GM12878 (cell line): ENCODE measurements around the gene MACROD2. TPM values are rescaled to one million over a fixed set of nuclear protein-coding genes. Genes with fewer than 3 reads are reported as not detected.

Source experiments
- ATAC-seq: fragments of 200-7000 bp; cut with Tn5 transposase; 3 replicates; pipeline ENCODE4 v1.9.1; 2020; ENCODE audit warnings: mild to moderate bottlenecking, moderate library complexity
- BruUV-seq: library from RNA; stranded (reverse); fragments of 400-500 nt; replicated peaks from 2 replicates; lab custom pipeline; 2021; lab: Mats Ljungman, UMichigan
- CTCF ChIA-PET: fragments of 300-600 bp; sonication (Branson Sonifier 250); formaldehyde crosslinking; extraction: SDS; loops from one replicate; lab custom pipeline; 2021; ENCODE audit warnings: inconsistent platforms; lab: Yijun Ruan, JAX
- POLR2A ChIA-PET: fragments of 350-600 bp; formaldehyde crosslinking; extraction: SDS; loops from one replicate; lab custom pipeline; 2021; ENCODE audit warnings: inconsistent platforms; lab: Charles Lee
- RAD21 ChIA-PET: fragments of 300-600 bp; sonication (Branson Sonifier 250); formaldehyde crosslinking; loops from one replicate; lab custom pipeline; 2023; ENCODE audit warnings: antibody characterized with exemption; ENCODE audit not compliant: unreplicated experiment; lab: Charles Lee
- SMC1A ChIA-PET: fragments of 300-600 bp; sonication (Branson Sonifier 250); formaldehyde crosslinking; loops from one replicate; lab custom pipeline; 2023; ENCODE audit not compliant: unreplicated experiment, uncharacterized antibody; lab: Charles Lee
- DNase-seq: peaks from one replicate; pipeline ENCODE4 v3.0.0-alpha.2; 2011; ENCODE audit warnings: low read depth, low spot score
- FAIRE-seq: peaks from 3 replicates; lab custom pipeline; 2011; peaks lifted over from hg19 to GRCh38; lab: Jason Lieb, UNC
- H2AFZ ChIP-seq: 2 replicates; pipeline ENCODE4 v1.6.0; 2011; ENCODE audit warnings: low read depth, low read length, control low read depth; ENCODE audit not compliant: control insufficient read depth
- H3K27ac ChIP-seq: 2 replicates; pipeline ENCODE4 v1.5.1; 2011; ENCODE audit warnings: control low read depth; ENCODE audit not compliant: control insufficient read depth, insufficient read depth
- H3K27me3 ChIP-seq, 2 experiments: replicated peaks in 1 of 2; 2 replicates each; pipeline versions ENCODE4 v1.6.0 to v1.6.1; 2011; ENCODE audit warnings: low read length in 1 of 2; ENCODE audit not compliant: control insufficient read depth in 2 of 2, insufficient read depth in 2 of 2
- H3K36me3 ChIP-seq, 2 experiments: 2 replicates each; pipeline ENCODE4 v1.5.1; 2011; ENCODE audit warnings: low read length in 1 of 2; ENCODE audit not compliant: control insufficient read depth in 2 of 2, insufficient read depth in 2 of 2
- H3K4me1 ChIP-seq: 2 replicates; pipeline ENCODE4 v1.6.1; 2011; ENCODE audit warnings: mild to moderate bottlenecking, low read length, moderate library complexity, mixed read lengths; ENCODE audit not compliant: control insufficient read depth, insufficient read depth
- H3K4me2 ChIP-seq: 2 replicates; pipeline ENCODE4 v1.6.0; 2011; ENCODE audit warnings: control low read depth; ENCODE audit not compliant: control insufficient read depth, insufficient read depth
- H3K4me3 ChIP-seq: fragments of 200-600 bp; sonication (generic); 2 replicates; pipeline ENCODE4 v1.5.1; 2016
- H3K79me2 ChIP-seq: 2 replicates; pipeline ENCODE4 v1.6.0; 2011; ENCODE audit warnings: low read length; ENCODE audit not compliant: control insufficient read depth, insufficient read depth
- H3K9ac ChIP-seq: 2 replicates; pipeline ENCODE4 v1.8.0; 2011; ENCODE audit warnings: low read length, control low read depth, mixed read lengths; ENCODE audit not compliant: control insufficient read depth, insufficient read depth
- H3K9me3 ChIP-seq: replicated peaks from 3 replicates; pipeline ENCODE4 v1.5.1; 2011; ENCODE audit warnings: mild to moderate bottlenecking, low read length; ENCODE audit not compliant: control insufficient read depth, insufficient read depth
- H4K20me1 ChIP-seq: 2 replicates; pipeline ENCODE4 v1.6.0; 2011; ENCODE audit not compliant: control insufficient read depth, insufficient read depth
- CEBPB ChIP-seq, 2 experiments: fragments of 150-350 bp in 1 of 2; IDR thresholded peaks; 2 replicates each; pipeline ENCODE4 v1.6.1; 2012 to 2014; ENCODE audit warnings: low read depth in 2 of 2, low read length in 2 of 2, borderline replicate concordance in 1 of 2, inconsistent platforms in 1 of 2
- CHD1 ChIP-seq: IDR thresholded peaks from 2 replicates; pipeline ENCODE4 v1.6.1; 2012; ENCODE audit warnings: low read depth, low read length, improper control_type of control experiment
- CHD2 ChIP-seq: IDR thresholded peaks from 2 replicates; pipeline ENCODE4 v1.6.1; 2011; ENCODE audit warnings: low read depth, low read length, improper control_type of control experiment, borderline replicate concordance
- HDAC6 ChIP-seq: fragments of 200-600 bp; sonication (generic); IDR thresholded peaks from one replicate; pipeline ENCODE4 v1.8.0; 2017; ENCODE audit warnings: antibody characterized with exemption; ENCODE audit not compliant: unreplicated experiment
- MTA3 ChIP-seq: IDR thresholded peaks from 2 replicates; pipeline ENCODE4 v1.6.1; 2012; ENCODE audit warnings: low read length, inconsistent platforms, borderline replicate concordance
- RELA ChIP-seq: fragments of 450-650 bp; IDR thresholded peaks from 2 replicates; pipeline ENCODE4 v1.8.0; 2014; ENCODE audit warnings: borderline replicate concordance; ENCODE audit not compliant: partially characterized antibody
- SPI1 ChIP-seq: IDR thresholded peaks from 2 replicates; pipeline ENCODE4 v1.6.1; 2011; ENCODE audit warnings: low read depth, mild to moderate bottlenecking, low read length, moderate library complexity, borderline replicate concordance; ENCODE audit not compliant: insufficient read depth
- WGBS: methylation state at CpG from one replicate; pipeline ENCODE4 v1.1.6; 2016; ENCODE audit warnings: low lambda C conversion rate; ENCODE audit not compliant: insufficient replicate concordance, insufficient coverage; ENCODE audit errors: missing lambda C conversion rate; 5-methylcytosine and 5-hydroxymethylcytosine counted together
- in situ Hi-C: fragments of 300-500 bp; cut with MboI; formaldehyde crosslinking; loops from 9 replicates; pipeline ENCODE4 v1.14.3; 2018; ENCODE audit warnings: mixed read lengths
- intact Hi-C: fragments of 100-400 bp; cut with micrococcal nuclease; formaldehyde crosslinking; loops from one replicate; pipeline ENCODE4 v1.14.2; 2022; ENCODE audit not compliant: unreplicated experiment
- polyA plus RNA-seq, 11 experiments: library from polyadenylated mRNA; depleted of rRNA in 4 of 11; unstranded in 6 of 11; stranded (reverse) in 5 of 11; fragments of >200 nt; fragmentation: Nextera tagmentation in 4 of 11; fragmentation: Illumina TruSeq in 1 of 11; extraction: Ambion mirVana in 4 of 11; extraction: Trizol in 1 of 11; gene quantifications; 1 replicate in 1 of 11; 2 replicates in 10 of 11; pipeline versions ENCODE4 v1.2.1 to v1.2.3, GENCODE V29; 2011 to 2016; ENCODE audit warnings: inconsistent platforms in 2 of 11, missing spikeins in 2 of 11, low read depth in 1 of 11
- total RNA-seq, 4 experiments: library from RNA; depleted of rRNA in 3 of 4; stranded (reverse); fragments of >200 nt in 3 of 4; fragmentation: Illumina TruSeq in 1 of 4; extraction: Trizol in 1 of 4; gene quantifications; 2 replicates each; pipeline versions ENCODE4 v1.2.1 to v1.2.3, GENCODE V29; 2013 to 2021
- TF ChIP-seq, protein P1 (sequence below): fragments of 450-650 bp; IDR thresholded peaks from 2 replicates; pipeline ENCODE4 v1.6.1; 2017; ENCODE audit warnings: antibody characterized with exemption, mild to moderate bottlenecking, moderate library complexity
- TF ChIP-seq, protein P2 (sequence below): fragments of 450-650 bp; IDR thresholded peaks from 2 replicates; pipeline ENCODE4 v1.6.1; 2017; ENCODE audit warnings: mild to moderate bottlenecking, low read depth, inconsistent platforms; ENCODE audit not compliant: poor library complexity, severe bottlenecking
- TF ChIP-seq, protein P3 (sequence below): fragments of 450-650 bp; IDR thresholded peaks from 2 replicates; pipeline ENCODE4 v1.6.1; 2016; ENCODE audit warnings: mild to moderate bottlenecking

The MACROD2 gene
- total and polyA plus RNA-seq, 10 of the 15 experiments (the other 5 are each of a cell fraction or from before 2014, with no cell fraction given), result 1.1 to 21.5 (median 2.2) TPM

DNA sequence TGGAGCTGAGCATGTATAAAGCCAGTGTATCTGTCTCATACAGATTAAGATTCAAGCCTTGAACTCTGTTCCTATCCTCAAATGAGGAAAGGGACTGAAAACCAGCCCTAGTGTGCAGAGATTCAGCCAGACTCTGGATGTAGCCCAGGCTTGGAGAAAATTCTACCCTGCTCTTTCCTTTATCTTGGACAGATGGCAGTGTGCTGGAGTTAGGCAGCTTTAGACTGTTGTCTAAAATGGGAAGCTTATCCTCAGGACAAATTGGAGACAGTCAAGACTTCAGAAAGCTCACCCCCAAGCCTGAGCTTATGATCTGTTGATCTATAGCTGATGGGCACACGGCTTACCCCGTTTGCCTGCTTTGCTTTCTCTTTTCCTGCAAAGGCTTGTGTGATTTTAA lies 1520.4 kb downstream of the MACROD2 start:
- Histone ChIP-seq H3K27me3 (no peaks in the 10 kb centered on the region), H3K36me3 (no peaks in the 10 kb centered on the region), H3K27ac (no peak overlapping the region), H3K4me3 (no peak overlapping the region), H3K4me2 (no peak overlapping the region), H3K4me1 (no peaks in the 10 kb centered on the region), H4K20me1 (no peaks in the 10 kb centered on the region), H3K9ac (no peak overlapping the region), H3K9me3 (no peaks in the 10 kb centered on the region), H3K79me2 (no peaks in the 10 kb centered on the region), H2AFZ (no peak overlapping the region)
- RAD21 ChIA-PET, result no interaction called here
- POLR2A ChIA-PET, result no interaction called here
- no TSS peak for BruUV-seq
- no peak for FAIRE-seq
- no peak for ATAC-seq
- in situ Hi-C loops, result no loop called here
- TF ChIP-seq MTA3, result no peak
- no peak for TF ChIP-seq RELA
- no peak for TF ChIP-seq HDAC6
- no peak for TF ChIP-seq CHD2
- SMC1A ChIA-PET, result no interaction called here
- no peak for DNase-seq
- CTCF ChIA-PET, result no interaction called here
- intact Hi-C loops, result no loop called here
- 50% methylated on average over 2 of the region's 2 CpGs for WGBS

DNA sequence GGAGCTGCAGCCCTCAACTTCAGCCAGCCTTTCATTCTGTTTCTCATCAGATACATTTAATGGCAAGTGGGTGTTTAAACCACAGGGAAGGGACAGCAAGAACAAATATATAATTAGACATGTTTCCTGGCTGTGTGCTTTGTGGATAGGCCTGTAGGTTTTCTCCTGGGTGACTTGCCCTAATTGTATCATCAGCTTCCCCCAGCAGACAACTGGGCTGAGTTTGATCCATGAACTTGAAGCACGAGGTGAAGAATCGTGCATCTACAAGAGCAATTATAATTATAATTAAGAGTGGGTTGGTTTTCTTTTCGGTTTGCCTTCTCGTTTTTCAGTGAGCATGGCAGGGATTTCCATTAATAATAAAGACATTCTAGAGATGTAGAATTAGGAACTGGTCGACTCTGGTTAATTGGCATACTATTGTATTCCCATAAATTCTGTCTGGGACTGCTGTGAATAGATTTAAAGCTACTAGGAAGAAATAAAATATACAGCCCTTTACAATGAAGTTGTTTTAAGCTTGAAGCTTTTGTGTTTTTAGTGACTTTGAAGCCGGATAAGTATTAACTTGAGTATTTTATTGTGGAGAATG lies 1525.7 kb downstream of the MACROD2 start:
- in situ Hi-C loops (no loop called here), intact Hi-C loops (no loop called here)
- no peak for ATAC-seq
- no peaks in the 10 kb centered on the region for H3K79me2 ChIP-seq
- no peak overlapping the region for H3K4me2 ChIP-seq
- H3K27ac ChIP-seq, result no peak overlapping the region
- ChIA-PET SMC1A (interaction anchor here (0.9 kb wide), 1 partner anchor 17 kb away, joined by 3 read pairs; no protein-coding TSS in a partner anchor), RAD21 (no interaction called here), POLR2A (no interaction called here), CTCF (no interaction called here)
- BruUV-seq, result no TSS peak
- WGBS, result 21% methylated on average over 6 of the region's 6 CpGs
- no peak overlapping the region for H2AFZ ChIP-seq
- no peak for FAIRE-seq
- H3K4me1 ChIP-seq, result no peaks in the 10 kb centered on the region
- no peaks in the 10 kb centered on the region for H3K36me3 ChIP-seq
- no peak for DNase-seq
- H4K20me1 ChIP-seq, result no peaks in the 10 kb centered on the region
- H3K4me3 ChIP-seq, result no peak overlapping the region
- no peak overlapping the region for H3K9ac ChIP-seq
- H3K9me3 ChIP-seq, result no peaks in the 10 kb centered on the region
- no peaks in the 10 kb centered on the region for H3K27me3 ChIP-seq
- TF ChIP-seq, protein P1, sequence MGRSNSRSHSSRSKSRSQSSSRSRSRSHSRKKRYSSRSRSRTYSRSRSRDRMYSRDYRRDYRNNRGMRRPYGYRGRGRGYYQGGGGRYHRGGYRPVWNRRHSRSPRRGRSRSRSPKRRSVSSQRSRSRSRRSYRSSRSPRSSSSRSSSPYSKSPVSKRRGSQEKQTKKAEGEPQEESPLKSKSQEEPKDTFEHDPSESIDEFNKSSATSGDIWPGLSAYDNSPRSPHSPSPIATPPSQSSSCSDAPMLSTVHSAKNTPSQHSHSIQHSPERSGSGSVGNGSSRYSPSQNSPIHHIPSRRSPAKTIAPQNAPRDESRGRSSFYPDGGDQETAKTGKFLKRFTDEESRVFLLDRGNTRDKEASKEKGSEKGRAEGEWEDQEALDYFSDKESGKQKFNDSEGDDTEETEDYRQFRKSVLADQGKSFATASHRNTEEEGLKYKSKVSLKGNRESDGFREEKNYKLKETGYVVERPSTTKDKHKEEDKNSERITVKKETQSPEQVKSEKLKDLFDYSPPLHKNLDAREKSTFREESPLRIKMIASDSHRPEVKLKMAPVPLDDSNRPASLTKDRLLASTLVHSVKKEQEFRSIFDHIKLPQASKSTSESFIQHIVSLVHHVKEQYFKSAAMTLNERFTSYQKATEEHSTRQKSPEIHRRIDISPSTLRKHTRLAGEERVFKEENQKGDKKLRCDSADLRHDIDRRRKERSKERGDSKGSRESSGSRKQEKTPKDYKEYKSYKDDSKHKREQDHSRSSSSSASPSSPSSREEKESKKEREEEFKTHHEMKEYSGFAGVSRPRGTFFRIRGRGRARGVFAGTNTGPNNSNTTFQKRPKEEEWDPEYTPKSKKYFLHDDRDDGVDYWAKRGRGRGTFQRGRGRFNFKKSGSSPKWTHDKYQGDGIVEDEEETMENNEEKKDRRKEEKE, result no peak
- TF ChIP-seq, protein P2, sequence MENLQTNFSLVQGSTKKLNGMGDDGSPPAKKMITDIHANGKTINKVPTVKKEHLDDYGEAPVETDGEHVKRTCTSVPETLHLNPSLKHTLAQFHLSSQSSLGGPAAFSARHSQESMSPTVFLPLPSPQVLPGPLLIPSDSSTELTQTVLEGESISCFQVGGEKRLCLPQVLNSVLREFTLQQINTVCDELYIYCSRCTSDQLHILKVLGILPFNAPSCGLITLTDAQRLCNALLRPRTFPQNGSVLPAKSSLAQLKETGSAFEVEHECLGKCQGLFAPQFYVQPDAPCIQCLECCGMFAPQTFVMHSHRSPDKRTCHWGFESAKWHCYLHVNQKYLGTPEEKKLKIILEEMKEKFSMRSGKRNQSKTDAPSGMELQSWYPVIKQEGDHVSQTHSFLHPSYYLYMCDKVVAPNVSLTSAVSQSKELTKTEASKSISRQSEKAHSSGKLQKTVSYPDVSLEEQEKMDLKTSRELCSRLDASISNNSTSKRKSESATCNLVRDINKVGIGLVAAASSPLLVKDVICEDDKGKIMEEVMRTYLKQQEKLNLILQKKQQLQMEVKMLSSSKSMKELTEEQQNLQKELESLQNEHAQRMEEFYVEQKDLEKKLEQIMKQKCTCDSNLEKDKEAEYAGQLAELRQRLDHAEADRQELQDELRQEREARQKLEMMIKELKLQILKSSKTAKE, result no peak
- no peak for TF ChIP-seq CEBPB (IDR thresholded peaks at IDR 0.05; ENCODE audit: borderline replicate concordance in 1 of 2, low read depth in 2 of 2, low read length in 2 of 2)
- no peak for TF ChIP-seq CHD1
- TF ChIP-seq, protein P3, sequence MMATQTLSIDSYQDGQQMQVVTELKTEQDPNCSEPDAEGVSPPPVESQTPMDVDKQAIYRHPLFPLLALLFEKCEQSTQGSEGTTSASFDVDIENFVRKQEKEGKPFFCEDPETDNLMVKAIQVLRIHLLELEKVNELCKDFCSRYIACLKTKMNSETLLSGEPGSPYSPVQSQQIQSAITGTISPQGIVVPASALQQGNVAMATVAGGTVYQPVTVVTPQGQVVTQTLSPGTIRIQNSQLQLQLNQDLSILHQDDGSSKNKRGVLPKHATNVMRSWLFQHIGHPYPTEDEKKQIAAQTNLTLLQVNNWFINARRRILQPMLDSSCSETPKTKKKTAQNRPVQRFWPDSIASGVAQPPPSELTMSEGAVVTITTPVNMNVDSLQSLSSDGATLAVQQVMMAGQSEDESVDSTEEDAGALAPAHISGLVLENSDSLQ, result no peak
- no peak for TF ChIP-seq SPI1
